Measurements from ENCODE around the gene BLM.

DNA sequence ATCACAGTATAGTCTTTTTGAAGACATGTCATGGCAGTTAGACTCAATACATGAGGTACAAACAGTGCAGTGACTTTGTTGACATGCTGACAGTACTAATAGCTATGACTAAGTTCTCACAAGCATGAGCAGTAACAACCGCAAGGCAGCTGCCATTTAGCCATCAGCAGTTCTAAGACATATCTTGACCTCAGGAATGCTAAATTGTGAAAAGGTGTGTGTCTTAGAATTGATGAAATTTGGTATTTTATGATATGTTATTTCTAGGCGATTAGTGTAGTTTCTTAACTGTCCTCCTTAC, 90.6 kb downstream of the BLM start:
- no peak for TF ChIP-seq POLR2AphosphoS5 (IDR thresholded peaks at IDR 0.05; ENCODE audit: low read depth, low read length)
- TF ChIP-seq POLR2A (IDR thresholded peaks at IDR 0.05; ENCODE audit: low read depth, low read length): no peak
- no peak for TF ChIP-seq TAF1 (IDR thresholded peaks at IDR 0.05; ENCODE audit: borderline replicate concordance, low read depth, low read length)

Data from GM12892 (cell line).